HFFc6 (cell line): Measurements from ENCODE around the gene CELF4. TPM values are rescaled to one million over a fixed set of nuclear protein-coding genes. Genes with fewer than 3 reads are reported as not detected.

Experiments used
- DNase-seq: peaks from one replicate; pipeline ENCODE4 v3.0.0-alpha.2; 2018
- H3K27ac Mint-ChIP-seq: 2 replicates; pipeline ENCODE4 v1.8.0; 2020; ENCODE audit warnings: mild to moderate bottlenecking, mixed read lengths
- H3K27me3 Mint-ChIP-seq: 2 replicates; pipeline ENCODE4 v1.8.0; 2021; ENCODE audit warnings: mild to moderate bottlenecking, moderate library complexity, mixed read lengths; ENCODE audit not compliant: insufficient read depth
- H3K36me3 Mint-ChIP-seq: 2 replicates; pipeline ENCODE4 v1.8.0; 2021; ENCODE audit warnings: low read depth, mixed read lengths
- H3K4me1 Mint-ChIP-seq: 2 replicates; pipeline ENCODE4 v1.8.0; 2020; ENCODE audit warnings: low read depth, mixed read lengths
- H3K4me3 Mint-ChIP-seq: 2 replicates; pipeline ENCODE4 v1.8.0; 2020; ENCODE audit warnings: mild to moderate bottlenecking, moderate library complexity, mixed read lengths
- H3K9me3 Mint-ChIP-seq: 2 replicates; pipeline ENCODE4 v1.8.0; 2020; ENCODE audit warnings: mild to moderate bottlenecking, mixed read lengths
- total RNA-seq, 6 experiments: library from RNA; stranded (reverse); fragmentation: NEBNext Ultra II Directional; extraction: Animal tissue kit (Norgen Biotek cat#: 25700); gene quantifications; 2 replicates in 1 of 6; 3 replicates in 5 of 6; pipeline ENCODE4 v1.2.3, GENCODE V29; 2021
- TF ChIP-seq, protein P1 (sequence below): fragments of 200-600 bp; sonication (generic); IDR thresholded peaks from 2 replicates; pipeline ENCODE4 v1.5.0; 2021; ENCODE audit warnings: antibody characterized with exemption, mild to moderate bottlenecking

CELF4 gene
- total RNA-seq, 6 experiments from 2014 or later = not detected

- H3K9me3 Mint-ChIP-seq = no peaks in the 10 kb centered on the region
- no peaks in the 10 kb centered on the region for H3K36me3 Mint-ChIP-seq
- H3K27me3 Mint-ChIP-seq = peaks cover 36% of the 10 kb centered on the region
- no peak overlapping the region for H3K4me3 Mint-ChIP-seq
- H3K27ac Mint-ChIP-seq = no peak overlapping the region
- TF ChIP-seq, protein P1, sequence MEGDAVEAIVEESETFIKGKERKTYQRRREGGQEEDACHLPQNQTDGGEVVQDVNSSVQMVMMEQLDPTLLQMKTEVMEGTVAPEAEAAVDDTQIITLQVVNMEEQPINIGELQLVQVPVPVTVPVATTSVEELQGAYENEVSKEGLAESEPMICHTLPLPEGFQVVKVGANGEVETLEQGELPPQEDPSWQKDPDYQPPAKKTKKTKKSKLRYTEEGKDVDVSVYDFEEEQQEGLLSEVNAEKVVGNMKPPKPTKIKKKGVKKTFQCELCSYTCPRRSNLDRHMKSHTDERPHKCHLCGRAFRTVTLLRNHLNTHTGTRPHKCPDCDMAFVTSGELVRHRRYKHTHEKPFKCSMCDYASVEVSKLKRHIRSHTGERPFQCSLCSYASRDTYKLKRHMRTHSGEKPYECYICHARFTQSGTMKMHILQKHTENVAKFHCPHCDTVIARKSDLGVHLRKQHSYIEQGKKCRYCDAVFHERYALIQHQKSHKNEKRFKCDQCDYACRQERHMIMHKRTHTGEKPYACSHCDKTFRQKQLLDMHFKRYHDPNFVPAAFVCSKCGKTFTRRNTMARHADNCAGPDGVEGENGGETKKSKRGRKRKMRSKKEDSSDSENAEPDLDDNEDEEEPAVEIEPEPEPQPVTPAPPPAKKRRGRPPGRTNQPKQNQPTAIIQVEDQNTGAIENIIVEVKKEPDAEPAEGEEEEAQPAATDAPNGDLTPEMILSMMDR = no peak
- no peak for DNase-seq
- no peaks in the 10 kb centered on the region for H3K4me1 Mint-ChIP-seq
These were observed 276.2 kb downstream of the CELF4 start for GRCh38 chr18:37289423-37289822.

- DNase-seq = no peak
- H3K4me1 Mint-ChIP-seq = no peaks in the 10 kb centered on the region
- H3K27ac Mint-ChIP-seq = no peak overlapping the region
- no peaks in the 10 kb centered on the region for H3K9me3 Mint-ChIP-seq
- H3K27me3 Mint-ChIP-seq = peaks cover 33% of the 10 kb centered on the region
- H3K4me3 Mint-ChIP-seq = no peak overlapping the region
- TF ChIP-seq, protein P1 = no peak
- H3K36me3 Mint-ChIP-seq = no peaks in the 10 kb centered on the region
These were observed 278.0 kb downstream of the CELF4 start for GRCh38 chr18:37287601-37288000.

GRCh38 chr18:37286801-37287200 is 278.8 kb downstream of the CELF4 start:
- Mint-ChIP-seq H3K27me3 (peaks cover 32% of the 10 kb centered on the region), H3K27ac (no peak overlapping the region), H3K9me3 (no peaks in the 10 kb centered on the region), H3K36me3 (no peaks in the 10 kb centered on the region), H3K4me1 (no peaks in the 10 kb centered on the region), H3K4me3 (no peak overlapping the region)
- no peak for DNase-seq
- TF ChIP-seq, protein P1 = no peak

DNA sequence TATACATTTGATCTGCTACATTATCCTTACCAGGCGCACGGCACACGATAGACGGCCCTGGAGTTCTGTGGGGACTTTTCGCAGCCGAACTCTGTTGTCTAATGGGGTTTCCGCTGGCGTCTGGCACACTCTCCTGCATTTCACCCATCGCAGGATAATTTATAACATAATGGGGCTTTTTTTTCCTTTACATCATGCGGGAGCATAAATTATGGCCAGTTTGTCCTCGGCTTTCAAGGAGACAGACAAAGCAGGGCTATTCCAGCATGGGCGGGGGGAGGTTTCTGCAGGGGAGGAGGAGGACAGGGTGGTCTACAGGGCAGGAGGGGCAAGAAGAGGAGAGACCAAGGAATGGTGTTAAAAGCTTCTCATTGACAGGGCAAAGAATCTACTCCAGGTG is 279.8 kb downstream of the CELF4 start:
- H3K27ac Mint-ChIP-seq = no peak overlapping the region
- H3K36me3 Mint-ChIP-seq = no peaks in the 10 kb centered on the region
- TF ChIP-seq, protein P1 = no peak
- H3K9me3 Mint-ChIP-seq = no peaks in the 10 kb centered on the region
- H3K4me3 Mint-ChIP-seq = no peak overlapping the region
- H3K4me1 Mint-ChIP-seq = no peaks in the 10 kb centered on the region
- no peak for DNase-seq
- H3K27me3 Mint-ChIP-seq = peaks cover 30% of the 10 kb centered on the region

GRCh38 chr18:37284260-37284659 is 281.3 kb downstream of the CELF4 start:
- Mint-ChIP-seq H3K27ac (no peak overlapping the region), H3K4me1 (no peaks in the 10 kb centered on the region), H3K27me3 (peaks cover 31% of the 10 kb centered on the region), H3K9me3 (no peaks in the 10 kb centered on the region), H3K4me3 (no peak overlapping the region), H3K36me3 (no peaks in the 10 kb centered on the region)
- DNase-seq = no peak
- TF ChIP-seq, protein P1 = no peak
